HUES48 (cell line): ENCODE data around the gene VRK1.

Experiments used
- H3K27ac ChIP-seq: one replicate; pipeline ENCODE4 v1.7.0; 2013; ENCODE audit warnings: low read depth, low read length, inconsistent platforms
- H3K27me3 ChIP-seq: 2 replicates; pipeline ENCODE4 v1.6.1; 2013; ENCODE audit warnings: mild to moderate bottlenecking, low read length; ENCODE audit not compliant: control insufficient read depth, insufficient read depth
- H3K36me3 ChIP-seq: 2 replicates; pipeline ENCODE4 v1.6.1; 2013; ENCODE audit warnings: low read length; ENCODE audit not compliant: control insufficient read depth, insufficient read depth
- H3K4me1 ChIP-seq: 2 replicates; pipeline ENCODE4 v1.6.1; 2013; ENCODE audit warnings: mild to moderate bottlenecking, low read length; ENCODE audit not compliant: control insufficient read depth, insufficient read depth
- H3K4me3 ChIP-seq: 2 replicates; pipeline ENCODE4 v1.5.1; 2013; ENCODE audit warnings: mild to moderate bottlenecking, low read depth, low read length
- H3K9ac ChIP-seq: 2 replicates; pipeline ENCODE4 v1.6.1; 2013; ENCODE audit warnings: mild to moderate bottlenecking, low read depth, low read length, moderate library complexity
- H3K9me3 ChIP-seq: 2 replicates; pipeline ENCODE4 v1.6.1; 2013; ENCODE audit warnings: low read length; ENCODE audit not compliant: control insufficient read depth, insufficient read depth

VRK1 gene

GRCh38 chr14:96796851-96797581, at the start of gene VRK1:
Gene VRK1 (plus strand): TSS chr14:96797382. CDS start chr14:96833472, 36,090 bp downstream.
- H3K9me3 ChIP-seq, result no peaks in the 10 kb centered on the region
- no peaks in the 10 kb centered on the region for H3K27me3 ChIP-seq
- peak within 1 kb of the TSS; percentile 84 for H3K27ac ChIP-seq
- H3K9ac ChIP-seq, result peak within 1 kb of the TSS; percentile 82
- peaks cover 5% of the 10 kb centered on the region; the same call in 1 of the 2 replicates for H3K4me1 ChIP-seq
- H3K36me3 ChIP-seq, result no peaks in the 10 kb centered on the region
- H3K4me3 ChIP-seq, result peak within 1 kb of the TSS; percentile 74

- no peaks in the 10 kb centered on the region for H3K9me3 ChIP-seq
- H3K27me3 ChIP-seq, result no peaks in the 10 kb centered on the region
- no peak overlapping the region for H3K9ac ChIP-seq
- H3K4me1 ChIP-seq, result no peaks in the 10 kb centered on the region
- no peaks in the 10 kb centered on the region for H3K36me3 ChIP-seq
- no peak overlapping the region for H3K4me3 ChIP-seq
- H3K27ac ChIP-seq, result no peak overlapping the region
Observed at GRCh38 chr14:96747608-96748007, 49.6 kb upstream of the VRK1 start.

GRCh38 chr14:96748362-96748761, 48.8 kb upstream of the VRK1 start:
- no peaks in the 10 kb centered on the region for H3K9me3 ChIP-seq
- no peak overlapping the region for H3K4me3 ChIP-seq
- no peak overlapping the region for H3K9ac ChIP-seq
- H3K36me3 ChIP-seq, result no peaks in the 10 kb centered on the region
- no peaks in the 10 kb centered on the region for H3K4me1 ChIP-seq
- no peak overlapping the region for H3K27ac ChIP-seq
- H3K27me3 ChIP-seq, result no peaks in the 10 kb centered on the region

GRCh38 chr14:96751505-96751904, 45.7 kb upstream of the VRK1 start:
- Histone ChIP-seq H3K9ac (no peak overlapping the region), H3K4me1 (no peaks in the 10 kb centered on the region), H3K27ac (no peak overlapping the region), H3K36me3 (no peaks in the 10 kb centered on the region), H3K27me3 (no peaks in the 10 kb centered on the region), H3K4me3 (no peak overlapping the region), H3K9me3 (no peaks in the 10 kb centered on the region)

GRCh38 chr14:96752125-96752524, 45.1 kb upstream of the VRK1 start:
- H3K9me3 ChIP-seq, result no peaks in the 10 kb centered on the region
- no peaks in the 10 kb centered on the region for H3K27me3 ChIP-seq
- H3K4me3 ChIP-seq, result no peak overlapping the region
- H3K36me3 ChIP-seq, result no peaks in the 10 kb centered on the region
- H3K4me1 ChIP-seq, result no peaks in the 10 kb centered on the region
- H3K27ac ChIP-seq, result no peak overlapping the region
- no peak overlapping the region for H3K9ac ChIP-seq

- no peaks in the 10 kb centered on the region for H3K9me3 ChIP-seq
- H3K27ac ChIP-seq, result no peak overlapping the region
- H3K36me3 ChIP-seq, result no peaks in the 10 kb centered on the region
- no peaks in the 10 kb centered on the region for H3K27me3 ChIP-seq
- no peak overlapping the region for H3K4me3 ChIP-seq
- H3K4me1 ChIP-seq, result no peaks in the 10 kb centered on the region
- H3K9ac ChIP-seq, result no peak overlapping the region
Observed at GRCh38 chr14:96752594-96752993, 44.6 kb upstream of the VRK1 start.

GRCh38 chr14:96754162-96754844, 42.9 kb upstream of the VRK1 start:
- Histone ChIP-seq H3K27ac (peak overlapping the region; percentile 78), H3K27me3 (no peaks in the 10 kb centered on the region), H3K36me3 (no peaks in the 10 kb centered on the region), H3K9ac (no peak overlapping the region), H3K9me3 (no peaks in the 10 kb centered on the region), H3K4me1 (no peaks in the 10 kb centered on the region), H3K4me3 (no peak overlapping the region)

- no peaks in the 10 kb centered on the region for H3K4me1 ChIP-seq
- H3K4me3 ChIP-seq, result no peak overlapping the region
- H3K9me3 ChIP-seq, result no peaks in the 10 kb centered on the region
- peak overlapping the region; percentile 78 for H3K27ac ChIP-seq
- no peaks in the 10 kb centered on the region for H3K36me3 ChIP-seq
- H3K9ac ChIP-seq, result no peak overlapping the region
- no peaks in the 10 kb centered on the region for H3K27me3 ChIP-seq
Observed at GRCh38 chr14:96754845-96755184, 42.4 kb upstream of the VRK1 start.

- Histone ChIP-seq H3K9me3 (no peaks in the 10 kb centered on the region), H3K27ac (no peak overlapping the region), H3K9ac (no peak overlapping the region), H3K4me1 (no peaks in the 10 kb centered on the region), H3K4me3 (no peak overlapping the region), H3K36me3 (no peaks in the 10 kb centered on the region), H3K27me3 (no peaks in the 10 kb centered on the region)
Observed at GRCh38 chr14:96756745-96757144, 40.4 kb upstream of the VRK1 start.

GRCh38 chr14:96757456-96757855, 39.7 kb upstream of the VRK1 start:
- H3K9ac ChIP-seq, result no peak overlapping the region
- peaks cover 2% of the 10 kb centered on the region; the same call in 1 of the 2 replicates for H3K4me1 ChIP-seq
- no peak overlapping the region for H3K4me3 ChIP-seq
- H3K27ac ChIP-seq, result no peak overlapping the region
- no peaks in the 10 kb centered on the region for H3K27me3 ChIP-seq
- H3K36me3 ChIP-seq, result no peaks in the 10 kb centered on the region
- H3K9me3 ChIP-seq, result no peaks in the 10 kb centered on the region

- Histone ChIP-seq H3K4me1 (peaks cover 3% of the 10 kb centered on the region; the same call in 1 of the 2 replicates), H3K4me3 (no peak overlapping the region), H3K36me3 (no peaks in the 10 kb centered on the region), H3K27me3 (no peaks in the 10 kb centered on the region), H3K9me3 (no peaks in the 10 kb centered on the region), H3K9ac (no peak overlapping the region), H3K27ac (no peak overlapping the region)
Observed at GRCh38 chr14:96761066-96761465, 36.1 kb upstream of the VRK1 start.
